Fibroblast of peridontal ligament (primary cell): ENCODE results near the gene TUBGCP3.

Experiments used
- DNase-seq: peaks from one replicate; pipeline ENCODE4 v3.0.0-alpha.2; 2010; ENCODE audit errors: extremely low read depth

TUBGCP3 gene

DNA sequence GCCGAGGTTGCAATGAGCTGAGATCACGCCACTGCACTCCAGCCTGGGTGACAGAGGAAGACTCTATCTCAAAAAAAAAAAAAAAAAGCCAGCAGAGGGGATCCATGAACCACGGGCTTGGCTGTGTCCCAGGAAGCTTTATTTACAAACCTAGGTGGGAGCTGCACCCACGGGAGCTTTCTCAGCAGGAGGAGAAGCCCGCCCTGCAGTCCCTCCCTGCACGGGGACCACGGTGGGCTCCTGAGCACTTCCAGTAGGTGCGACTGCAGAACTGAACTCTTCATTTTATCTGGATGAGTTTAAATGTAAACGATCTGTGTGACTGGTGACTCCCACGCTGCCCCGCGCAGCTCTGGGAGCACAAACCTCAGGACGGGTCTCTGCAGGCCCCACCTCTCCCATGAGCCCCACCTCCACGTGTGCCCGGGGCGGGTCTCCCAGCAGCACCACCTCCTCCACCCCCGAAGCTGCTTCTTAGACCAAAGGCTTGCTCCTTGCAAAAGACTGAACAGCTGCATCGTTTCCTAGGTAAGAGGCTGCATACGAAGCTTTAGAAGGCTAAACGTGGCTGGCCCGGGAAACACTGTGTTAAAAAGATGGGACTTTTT is 145.4 kb downstream of the TUBGCP3 start:
- DNase-seq: no peak

DNA sequence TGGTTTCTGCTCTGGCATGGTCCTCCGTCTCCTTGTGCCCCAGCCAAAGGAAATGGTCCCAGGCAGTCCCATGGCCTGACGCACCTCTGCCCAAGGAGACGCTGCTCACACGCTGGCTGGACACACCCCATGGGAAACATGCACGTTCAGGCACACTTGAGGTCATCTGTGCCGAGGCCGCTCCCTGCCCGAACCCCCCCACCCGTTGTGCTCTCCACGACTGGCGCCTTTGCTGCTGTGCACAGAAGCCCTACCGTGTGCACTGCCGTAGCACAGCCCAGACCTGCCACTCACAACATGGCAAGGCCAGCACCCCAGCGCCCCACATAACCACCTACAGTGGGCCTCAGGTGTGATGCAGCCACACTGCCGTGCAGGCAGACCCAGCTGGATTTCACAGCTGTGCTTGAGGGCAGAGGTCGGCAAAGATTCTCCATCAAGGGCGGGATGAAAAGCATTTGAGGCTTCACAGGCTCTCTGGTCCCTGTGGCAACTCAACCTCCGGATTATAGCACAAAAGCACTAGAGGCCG is 146.1 kb downstream of the TUBGCP3 start:
- DNase-seq: no peak

DNA sequence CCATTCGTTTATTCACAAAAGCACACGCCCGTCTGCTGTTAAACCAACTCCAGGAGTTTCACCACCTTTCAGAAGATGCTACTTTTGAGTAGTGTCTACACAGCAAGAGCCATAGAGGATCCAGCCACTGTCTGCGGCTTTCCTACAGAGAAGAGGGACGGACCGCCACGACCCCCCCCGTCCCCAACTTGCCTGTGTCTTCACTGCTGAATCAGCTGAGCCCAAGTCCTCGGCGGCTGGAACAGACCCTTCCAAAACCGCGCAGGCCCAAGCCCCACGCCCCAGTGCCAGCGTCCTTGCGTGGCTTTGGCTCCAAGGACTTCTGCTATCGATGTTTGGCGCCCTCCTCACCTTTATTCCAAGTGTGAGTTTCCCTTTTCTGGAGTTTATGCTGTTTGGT is 146.7 kb downstream of the TUBGCP3 start:
- DNase-seq: no peak

DNA sequence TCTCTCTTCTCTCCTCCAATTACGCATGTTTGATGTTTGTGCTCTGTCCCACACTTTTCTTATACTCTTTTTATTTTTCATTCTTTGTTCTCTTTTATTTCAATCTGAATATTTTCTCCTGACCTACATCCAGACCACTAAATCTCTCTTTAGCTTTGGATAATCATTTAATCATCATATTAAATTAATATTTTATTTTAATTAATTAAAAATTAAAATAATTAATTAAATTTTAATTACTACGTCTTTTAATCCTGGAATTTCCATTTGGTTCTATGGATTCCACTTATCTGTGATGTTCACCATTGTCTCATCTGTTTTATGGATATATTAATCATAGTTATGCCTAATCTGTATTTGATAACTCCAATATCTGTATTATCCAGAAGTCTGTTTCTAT is 149.4 kb downstream of the TUBGCP3 start:
- DNase-seq: no peak

DNA sequence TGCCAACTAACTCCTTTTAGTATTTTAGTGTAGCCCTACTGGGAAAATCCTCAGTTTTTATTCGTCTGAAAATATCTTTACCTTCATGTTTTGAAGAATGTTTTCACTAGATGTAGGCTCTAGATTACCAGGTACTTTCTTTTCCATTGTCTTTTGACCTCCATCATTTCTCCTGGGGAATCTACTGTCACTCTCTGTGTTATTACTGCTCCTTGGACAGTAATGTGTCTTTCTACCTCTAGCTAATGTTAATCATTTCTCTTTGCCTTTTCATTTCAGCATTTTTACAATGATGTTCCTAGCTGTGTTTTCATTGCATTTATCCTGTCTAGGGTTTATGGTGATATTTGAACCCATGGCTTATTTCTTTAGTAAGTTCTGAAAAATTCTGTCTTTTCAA is 149.9 kb downstream of the TUBGCP3 start:
- no peak for DNase-seq

DNA sequence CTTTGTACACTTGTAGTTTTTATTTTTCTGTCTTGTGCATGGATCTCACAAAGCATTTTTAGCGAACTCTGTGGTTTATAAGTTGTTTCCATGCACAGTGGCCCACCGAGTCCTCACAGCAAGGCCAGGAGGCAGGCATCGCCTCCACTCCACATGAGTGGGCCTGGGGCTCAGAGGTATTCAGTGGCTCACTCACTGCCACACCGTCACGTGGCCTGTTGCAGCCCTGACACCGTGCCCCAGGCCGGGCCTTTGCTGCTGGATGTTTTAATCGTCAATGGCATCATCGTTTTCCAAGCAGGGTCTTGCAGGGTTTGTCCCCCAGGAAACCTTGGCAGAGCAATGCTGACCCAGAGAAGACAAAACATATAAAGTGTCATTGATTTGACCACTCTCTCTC is 152.0 kb downstream of the TUBGCP3 start:
- DNase-seq: no peak
